GM12878 (cell line): ENCODE data around the gene HTR6. TPM values are rescaled to one million over a fixed set of nuclear protein-coding genes. Genes with fewer than 3 reads are reported as not detected.

Experiments used
- BCL11A ChIP-seq: IDR thresholded peaks from 2 replicates; pipeline ENCODE4 v1.6.1; 2011; ENCODE audit warnings: low read depth, low read length
- BCL3 ChIP-seq: IDR thresholded peaks from 2 replicates; pipeline ENCODE4 v1.6.1; 2011; ENCODE audit warnings: borderline replicate concordance, low read depth, mild to moderate bottlenecking, moderate library complexity, low read length; ENCODE audit not compliant: insufficient read depth, poor library complexity, severe bottlenecking
- CBX5 ChIP-seq: sonication (generic); IDR thresholded peaks from 2 replicates; pipeline ENCODE4 v1.6.1; 2016; ENCODE audit warnings: low read depth, moderate library complexity, mild to moderate bottlenecking, inconsistent platforms
- CHD1 ChIP-seq: IDR thresholded peaks from 2 replicates; pipeline ENCODE4 v1.6.1; 2012; ENCODE audit warnings: low read depth, low read length, improper control_type of control experiment
- E2F4 ChIP-seq: IDR thresholded peaks from 2 replicates; pipeline ENCODE4 v1.6.1; 2012; ENCODE audit warnings: low read depth, low read length, improper control_type of control experiment
- E4F1 ChIP-seq: fragments of 450-650 bp; IDR thresholded peaks from 2 replicates; pipeline ENCODE4 v1.6.1; 2018; ENCODE audit warnings: borderline replicate concordance, mild to moderate bottlenecking; ENCODE audit not compliant: partially characterized antibody
- EGR1 ChIP-seq, 2 experiments: IDR thresholded peaks; 1 replicate in 1 of 2; 2 replicates in 1 of 2; pipeline ENCODE4 v1.6.1; 2011 to 2012; ENCODE audit warnings: low read depth in 2 of 2, low read length in 2 of 2, borderline replicate concordance in 1 of 2, mild to moderate bottlenecking in 1 of 2, moderate library complexity in 1 of 2
- ELK1 ChIP-seq: IDR thresholded peaks from 2 replicates; pipeline ENCODE4 v1.6.1; 2012; ENCODE audit warnings: low read depth, low read length, improper control_type of control experiment
- FOXK2 ChIP-seq: fragments of 450-650 bp; IDR thresholded peaks from 2 replicates; pipeline ENCODE4 v1.6.1; 2017; ENCODE audit warnings: mild to moderate bottlenecking, moderate library complexity
- HDAC6 ChIP-seq: fragments of 200-600 bp; sonication (generic); IDR thresholded peaks from one replicate; pipeline ENCODE4 v1.8.0; 2017; ENCODE audit warnings: antibody characterized with exemption; ENCODE audit not compliant: unreplicated experiment
- KDM1A ChIP-seq: fragments of 200-600 bp; sonication (generic); IDR thresholded peaks from 2 replicates; pipeline ENCODE4 v1.6.1; 2016; ENCODE audit warnings: borderline replicate concordance
- KLF5 ChIP-seq: fragments of 450-650 bp; IDR thresholded peaks from 2 replicates; pipeline ENCODE4 v1.6.1; 2014; ENCODE audit warnings: mild to moderate bottlenecking; ENCODE audit not compliant: partially characterized antibody
- NBN ChIP-seq: fragments of 450-650 bp; IDR thresholded peaks from 2 replicates; pipeline ENCODE4 v1.6.1; 2016
- NFXL1 ChIP-seq: fragments of 450-650 bp; IDR thresholded peaks from 2 replicates; pipeline ENCODE4 v1.6.1; 2017; ENCODE audit warnings: antibody characterized with exemption, mild to moderate bottlenecking, borderline replicate concordance
- NR2F1 ChIP-seq: fragments of 450-650 bp; conservative IDR thresholded peaks from 2 replicates; pipeline ENCODE4 v1.6.1; 2017; ENCODE audit warnings: mild to moderate bottlenecking
- PBX3 ChIP-seq: IDR thresholded peaks from 2 replicates; pipeline ENCODE4 v1.6.1; 2011; ENCODE audit warnings: mild to moderate bottlenecking, low read depth, low read length, moderate library complexity; ENCODE audit not compliant: insufficient replicate concordance
- POLR2AphosphoS5 ChIP-seq: IDR thresholded peaks from 2 replicates; pipeline ENCODE4 v1.6.1; 2011; ENCODE audit warnings: mild to moderate bottlenecking, low read length, inconsistent platforms
- SUPT20H ChIP-seq: IDR thresholded peaks from 2 replicates; pipeline ENCODE4 v1.6.1; 2011; ENCODE audit warnings: low read depth, mild to moderate bottlenecking, low read length, moderate library complexity, borderline replicate concordance; ENCODE audit not compliant: control insufficient read depth
- YY1 ChIP-seq: IDR thresholded peaks from 2 replicates; pipeline ENCODE4 v1.6.1; 2011; ENCODE audit warnings: low read depth, mild to moderate bottlenecking, low read length
- ZNF24 ChIP-seq: fragments of 450-650 bp; IDR thresholded peaks from 2 replicates; pipeline ENCODE4 v1.6.1; 2017; ENCODE audit warnings: antibody characterized with exemption, mild to moderate bottlenecking
- ZNF274 ChIP-seq: IDR thresholded peaks from one replicate; pipeline ENCODE4 v1.8.0; 2011; ENCODE audit not compliant: insufficient read length, insufficient read depth
- polyA plus RNA-seq, 11 experiments: library from polyadenylated mRNA; depleted of rRNA in 4 of 11; unstranded in 6 of 11; stranded (reverse) in 5 of 11; fragments of >200 nt; fragmentation: Nextera tagmentation in 4 of 11; fragmentation: Illumina TruSeq in 1 of 11; extraction: Ambion mirVana in 4 of 11; extraction: Trizol in 1 of 11; gene quantifications; 1 replicate in 1 of 11; 2 replicates in 10 of 11; pipeline versions ENCODE4 v1.2.1 to v1.2.3, GENCODE V29; 2011 to 2016; ENCODE audit warnings: inconsistent platforms in 2 of 11, missing spikeins in 2 of 11, low read depth in 1 of 11
- total RNA-seq, 4 experiments: library from RNA; depleted of rRNA in 3 of 4; stranded (reverse); fragments of >200 nt in 3 of 4; fragmentation: Illumina TruSeq in 1 of 4; extraction: Trizol in 1 of 4; gene quantifications; 2 replicates each; pipeline versions ENCODE4 v1.2.1 to v1.2.3, GENCODE V29; 2013 to 2021

Gene HTR6
- total and polyA plus RNA-seq, 10 of the 15 experiments (the other 5 are each of a cell fraction or from before 2014, with no cell fraction given): 0.03 to 5.3 (median 1.7) TPM; not detected in 2

- no peak for TF ChIP-seq CHD1
- TF ChIP-seq PBX3: no peak
- TF ChIP-seq ZNF24: no peak
- TF ChIP-seq HDAC6: no peak
- TF ChIP-seq CBX5: no peak
- 0 out of 2 replicates have a peak, but pooled peaks have one; percentile 7 for TF ChIP-seq BCL11A
- peak; percentile 71 for TF ChIP-seq NR2F1
- peak; percentile 86 for TF ChIP-seq NBN
- no peak for TF ChIP-seq KDM1A
- TF ChIP-seq KLF5: no peak
- no peak for TF ChIP-seq POLR2AphosphoS5
- TF ChIP-seq ZNF274: no peak
- TF ChIP-seq ELK1: no peak
- TF ChIP-seq SUPT20H: no peak
- TF ChIP-seq FOXK2: no peak
- TF ChIP-seq NFXL1: no peak
- no peak for TF ChIP-seq E2F4
- TF ChIP-seq EGR1 (IDR thresholded peaks at IDR 0.05; ENCODE audit: borderline replicate concordance in 1 of 2, low read depth in 2 of 2, low read length in 2 of 2): no peak
- no peak for TF ChIP-seq YY1
- TF ChIP-seq BCL3: peak; percentile 93
- TF ChIP-seq E4F1: peak; percentile 74
Measured at GRCh38 chr1:19710825-19711611, 46.3 kb downstream of the HTR6 start (continued).
